HepG2 (cell line): ENCODE results near the gene CCM2. TPM values are rescaled to one million over a fixed set of nuclear protein-coding genes. Genes with fewer than 3 reads are reported as not detected.

ENCODE experiments used
- CCDC6 ChIP-seq: sonication (generic); formaldehyde crosslinking; IDR thresholded peaks from 2 replicates; pipeline ENCODE4 v1.8.1; 2022; ENCODE audit warnings: mild to moderate bottlenecking, missing genetic modification reagents, moderate library complexity
- CHD4 ChIP-seq: fragments of 200-600 bp; sonication (generic); IDR thresholded peaks from 2 replicates; pipeline ENCODE4 v1.7.0; 2017; ENCODE audit warnings: mild to moderate bottlenecking, low read length, borderline replicate concordance
- FOXM1 ChIP-seq: sonication (generic); formaldehyde crosslinking; IDR thresholded peaks from 2 replicates; pipeline ENCODE4 v1.5.0; 2020; ENCODE audit warnings: missing genetic modification reagents
- HDAC2 ChIP-seq: sonication (generic); formaldehyde crosslinking; IDR thresholded peaks from 2 replicates; pipeline ENCODE4 v1.4.0; 2020; ENCODE audit warnings: missing genetic modification reagents
- HOXA3 ChIP-seq: sonication (generic); formaldehyde crosslinking; IDR thresholded peaks from 2 replicates; pipeline ENCODE4 v1.5.0; 2020; ENCODE audit warnings: missing genetic modification reagents
- MAF1 ChIP-seq: sonication (generic); formaldehyde crosslinking; IDR thresholded peaks from 2 replicates; pipeline ENCODE4 v1.5.0; 2020; ENCODE audit warnings: missing genetic modification reagents, borderline replicate concordance
- NCOA5 ChIP-seq: sonication (generic); formaldehyde crosslinking; IDR thresholded peaks from 2 replicates; pipeline ENCODE4 v1.4.0; 2020; ENCODE audit warnings: missing genetic modification reagents
- NR2F2 ChIP-seq: IDR thresholded peaks from 2 replicates; pipeline ENCODE4 v1.6.1; 2012; ENCODE audit warnings: low read depth, inconsistent platforms, borderline replicate concordance
- PHF5A ChIP-seq: IDR thresholded peaks from one replicate; pipeline ENCODE4 v1.6.1; 2018; ENCODE audit warnings: low read depth, missing genetic modification reagents; ENCODE audit not compliant: unreplicated experiment
- PHF8 ChIP-seq: sonication (generic); formaldehyde crosslinking; IDR thresholded peaks from 2 replicates; pipeline ENCODE4 v1.5.0; 2020; ENCODE audit warnings: missing genetic modification reagents
- REL ChIP-seq: sonication (generic); formaldehyde crosslinking; conservative IDR thresholded peaks from 2 replicates; pipeline ENCODE4 v1.8.0; 2022; ENCODE audit warnings: mild to moderate bottlenecking, missing genetic modification reagents, moderate library complexity
- SPEN ChIP-seq: sonication (generic); formaldehyde crosslinking; IDR thresholded peaks from 2 replicates; pipeline ENCODE4 v1.5.1; 2020; ENCODE audit warnings: low read depth, mild to moderate bottlenecking, missing genetic modification reagents
- U2AF2 ChIP-seq: fragments of 200-400 bp; formaldehyde crosslinking; IDR thresholded peaks from 2 replicates; pipeline ENCODE4 v1.6.1; 2017; ENCODE audit warnings: low read depth, mild to moderate bottlenecking, low read length
- ZBTB38 ChIP-seq: sonication (generic); formaldehyde crosslinking; IDR thresholded peaks from 2 replicates; pipeline ENCODE4 v1.5.1; 2020; ENCODE audit warnings: mild to moderate bottlenecking, missing genetic modification reagents
- ZFP82 ChIP-seq: sonication (generic); formaldehyde crosslinking; IDR thresholded peaks from 2 replicates; pipeline ENCODE4 v1.5.1; 2020; ENCODE audit warnings: mild to moderate bottlenecking, missing genetic modification reagents, borderline replicate concordance
- ZNF30 ChIP-seq: sonication (generic); formaldehyde crosslinking; IDR thresholded peaks from 2 replicates; pipeline ENCODE4 v1.5.0; 2020; ENCODE audit warnings: mild to moderate bottlenecking, missing genetic modification reagents
- ZNF616 ChIP-seq: sonication (generic); formaldehyde crosslinking; IDR thresholded peaks from 2 replicates; pipeline ENCODE4 v1.5.0; 2020; ENCODE audit warnings: low read depth, mild to moderate bottlenecking, missing genetic modification reagents
- ZNF792 ChIP-seq: IDR thresholded peaks from 2 replicates; pipeline ENCODE4 v1.6.1; 2016
- polyA plus RNA-seq, 8 experiments: library from polyadenylated mRNA; depleted of rRNA in 3 of 8; stranded (reverse) in 7 of 8; unstranded in 1 of 8; fragments of >200 nt; fragmentation: Illumina TruSeq in 4 of 8; extraction: Trizol in 4 of 8; gene quantifications; 2 replicates each; pipeline versions ENCODE4 v1.2.1 to v1.2.3, GENCODE V29; 2011 to 2016; ENCODE audit warnings: low read depth in 4 of 8, missing spikeins in 1 of 8, mixed read lengths in 1 of 8; ENCODE audit not compliant: insufficient read depth in 1 of 8
- total RNA-seq, 5 experiments: library from RNA; depleted of rRNA; stranded (reverse); fragments of >200 nt; fragmentation: Illumina TruSeq; extraction: Trizol; gene quantifications; 2 replicates each; pipeline ENCODE4 v1.2.3, GENCODE V29; 2016; ENCODE audit warnings: low read depth in 1 of 5
- TF ChIP-seq, protein P1 (sequence below): sonication (generic); formaldehyde crosslinking; IDR thresholded peaks from 2 replicates; pipeline ENCODE4 v1.8.1; 2023; ENCODE audit warnings: mild to moderate bottlenecking, moderate library complexity, missing genetic modification reagents
- TF ChIP-seq, protein P2 (sequence below): sonication (generic); formaldehyde crosslinking; IDR thresholded peaks from 2 replicates; pipeline ENCODE4 v1.8.1; 2022; ENCODE audit warnings: low read depth, mild to moderate bottlenecking, missing genetic modification reagents
- TF ChIP-seq, protein P3 (sequence below): sonication (generic); formaldehyde crosslinking; IDR thresholded peaks from 2 replicates; pipeline ENCODE4 v1.5.0; 2020; ENCODE audit warnings: mild to moderate bottlenecking, missing genetic modification reagents, borderline replicate concordance

CCM2 gene
- total and polyA plus RNA-seq, 2 of the 13 experiments (the other 11 are each of a cell fraction or from before 2014, with no cell fraction given) = 13.7 to 15.8 TPM

DNA sequence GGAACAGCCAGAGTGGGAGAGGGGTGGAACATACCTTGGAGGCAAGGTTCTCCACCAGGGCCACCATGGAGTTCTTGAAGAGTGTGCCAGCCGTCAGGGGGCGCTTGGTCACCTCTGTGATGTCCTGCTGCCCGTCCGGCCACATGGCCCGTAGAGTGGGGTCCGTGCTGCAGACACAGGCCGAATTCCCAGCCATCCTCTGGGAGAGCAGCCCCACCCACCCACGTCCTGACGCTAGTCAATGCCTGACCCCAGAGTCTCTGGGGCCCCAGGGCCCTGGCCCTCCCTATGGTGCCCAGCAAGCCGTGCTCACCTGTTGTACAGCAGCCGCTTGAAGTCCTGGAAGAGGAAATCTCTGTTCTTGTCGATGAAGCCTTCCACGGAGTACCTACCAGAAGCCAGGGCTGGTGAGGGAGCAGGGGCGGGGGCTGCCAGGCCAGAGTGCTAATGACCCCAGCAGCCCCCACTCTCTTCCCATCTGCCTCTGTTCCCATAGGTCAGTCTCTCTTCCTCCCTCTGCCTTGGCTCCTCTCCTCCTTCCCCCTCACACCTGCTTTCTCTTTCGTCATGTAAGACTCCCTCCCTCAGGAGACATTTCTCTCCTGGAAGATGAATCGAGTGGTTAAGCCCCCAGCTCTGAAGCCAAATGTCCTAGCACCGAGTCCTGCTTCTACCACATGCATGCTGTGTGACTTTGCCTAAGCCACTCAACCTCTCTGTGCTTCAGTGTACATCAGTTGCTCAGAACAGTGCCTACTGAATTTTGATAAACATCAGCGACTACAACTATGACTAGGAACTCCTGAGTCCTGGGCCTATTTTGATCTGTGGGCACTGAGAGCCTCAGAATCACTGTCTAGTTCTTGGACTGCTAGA lies 32.2 kb upstream of the CCM2 start (continued):
- TF ChIP-seq ZNF792 (CRISPR knock-in tag) (0 out of 2 replicates have a peak, but pooled peaks have one; percentile 47), SPEN (CRISPR knock-in tag) (peak; percentile 46; the same call in 1 of the 2 replicates), ZBTB38 (CRISPR knock-in tag) (peak; percentile 40; the same call in 1 of the 2 replicates), ZNF30 (CRISPR knock-in tag) (no peak), NR2F2 (no peak), ZFP82 (no peak), FOXM1 (CRISPR knock-in tag) (no peak), CHD4 (no peak), NCOA5 (CRISPR knock-in tag) (no peak), ZNF616 (no peak), MAF1 (CRISPR knock-in tag) (no peak), U2AF2 (no peak), HOXA3 (CRISPR knock-in tag) (0 out of 2 replicates have a peak, but pooled peaks have one; percentile 31), PHF8 (CRISPR knock-in tag) (0 out of 2 replicates have a peak, but pooled peaks have one; percentile 23), HDAC2 (peak; percentile 55; the same call in 1 of the 2 replicates), CCDC6 (CRISPR knock-in tag) (no peak), REL (CRISPR knock-in tag) (no peak), PHF5A (CRISPR knock-in tag) (no peak)
- TF ChIP-seq, protein P1, sequence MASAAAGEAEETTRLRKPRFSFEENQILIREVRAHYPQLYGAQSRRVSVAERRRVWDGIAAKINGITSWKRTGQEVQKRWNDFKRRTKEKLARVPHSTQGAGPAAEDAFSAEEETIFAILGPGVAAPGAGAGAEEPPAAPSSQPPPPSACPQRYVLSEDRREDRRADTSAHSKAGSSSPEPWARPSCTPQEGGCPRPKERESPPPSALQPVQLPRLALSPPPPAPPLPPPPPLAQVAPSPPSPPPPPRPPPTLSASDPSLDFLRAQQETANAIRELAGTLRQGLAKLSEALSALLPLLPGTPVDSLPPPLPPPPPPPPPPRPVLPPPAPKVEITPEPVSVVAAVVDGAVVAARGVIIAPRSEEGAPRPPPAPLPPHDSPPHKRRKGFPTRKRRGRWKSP (CRISPR knock-in tag) = no peak
- TF ChIP-seq, protein P2, sequence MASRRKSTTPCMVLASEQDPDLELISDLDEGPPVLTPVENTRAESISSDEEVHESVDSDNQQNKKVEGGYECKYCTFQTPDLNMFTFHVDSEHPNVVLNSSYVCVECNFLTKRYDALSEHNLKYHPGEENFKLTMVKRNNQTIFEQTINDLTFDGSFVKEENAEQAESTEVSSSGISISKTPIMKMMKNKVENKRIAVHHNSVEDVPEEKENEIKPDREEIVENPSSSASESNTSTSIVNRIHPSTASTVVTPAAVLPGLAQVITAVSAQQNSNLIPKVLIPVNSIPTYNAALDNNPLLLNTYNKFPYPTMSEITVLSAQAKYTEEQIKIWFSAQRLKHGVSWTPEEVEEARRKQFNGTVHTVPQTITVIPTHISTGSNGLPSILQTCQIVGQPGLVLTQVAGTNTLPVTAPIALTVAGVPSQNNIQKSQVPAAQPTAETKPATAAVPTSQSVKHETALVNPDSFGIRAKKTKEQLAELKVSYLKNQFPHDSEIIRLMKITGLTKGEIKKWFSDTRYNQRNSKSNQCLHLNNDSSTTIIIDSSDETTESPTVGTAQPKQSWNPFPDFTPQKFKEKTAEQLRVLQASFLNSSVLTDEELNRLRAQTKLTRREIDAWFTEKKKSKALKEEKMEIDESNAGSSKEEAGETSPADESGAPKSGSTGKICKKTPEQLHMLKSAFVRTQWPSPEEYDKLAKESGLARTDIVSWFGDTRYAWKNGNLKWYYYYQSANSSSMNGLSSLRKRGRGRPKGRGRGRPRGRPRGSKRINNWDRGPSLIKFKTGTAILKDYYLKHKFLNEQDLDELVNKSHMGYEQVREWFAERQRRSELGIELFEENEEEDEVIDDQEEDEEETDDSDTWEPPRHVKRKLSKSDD (CRISPR knock-in tag) = no peak
- TF ChIP-seq, protein P3, sequence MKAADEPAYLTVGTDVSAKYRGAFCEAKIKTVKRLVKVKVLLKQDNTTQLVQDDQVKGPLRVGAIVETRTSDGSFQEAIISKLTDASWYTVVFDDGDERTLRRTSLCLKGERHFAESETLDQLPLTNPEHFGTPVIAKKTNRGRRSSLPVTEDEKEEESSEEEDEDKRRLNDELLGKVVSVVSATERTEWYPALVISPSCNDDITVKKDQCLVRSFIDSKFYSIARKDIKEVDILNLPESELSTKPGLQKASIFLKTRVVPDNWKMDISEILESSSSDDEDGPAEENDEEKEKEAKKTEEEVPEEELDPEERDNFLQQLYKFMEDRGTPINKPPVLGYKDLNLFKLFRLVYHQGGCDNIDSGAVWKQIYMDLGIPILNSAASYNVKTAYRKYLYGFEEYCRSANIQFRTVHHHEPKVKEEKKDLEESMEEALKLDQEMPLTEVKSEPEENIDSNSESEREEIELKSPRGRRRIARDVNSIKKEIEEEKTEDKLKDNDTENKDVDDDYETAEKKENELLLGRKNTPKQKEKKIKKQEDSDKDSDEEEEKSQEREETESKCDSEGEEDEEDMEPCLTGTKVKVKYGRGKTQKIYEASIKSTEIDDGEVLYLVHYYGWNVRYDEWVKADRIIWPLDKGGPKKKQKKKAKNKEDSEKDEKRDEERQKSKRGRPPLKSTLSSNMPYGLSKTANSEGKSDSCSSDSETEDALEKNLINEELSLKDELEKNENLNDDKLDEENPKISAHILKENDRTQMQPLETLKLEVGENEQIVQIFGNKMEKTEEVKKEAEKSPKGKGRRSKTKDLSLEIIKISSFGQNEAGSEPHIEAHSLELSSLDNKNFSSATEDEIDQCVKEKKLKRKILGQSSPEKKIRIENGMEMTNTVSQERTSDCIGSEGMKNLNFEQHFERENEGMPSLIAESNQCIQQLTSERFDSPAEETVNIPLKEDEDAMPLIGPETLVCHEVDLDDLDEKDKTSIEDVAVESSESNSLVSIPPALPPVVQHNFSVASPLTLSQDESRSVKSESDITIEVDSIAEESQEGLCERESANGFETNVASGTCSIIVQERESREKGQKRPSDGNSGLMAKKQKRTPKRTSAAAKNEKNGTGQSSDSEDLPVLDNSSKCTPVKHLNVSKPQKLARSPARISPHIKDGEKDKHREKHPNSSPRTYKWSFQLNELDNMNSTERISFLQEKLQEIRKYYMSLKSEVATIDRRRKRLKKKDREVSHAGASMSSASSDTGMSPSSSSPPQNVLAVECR (CRISPR knock-in tag) = peak; percentile 19; the same call in 1 of the 2 replicates
